ENCODE results near the gene KLF16. TPM values are rescaled to one million over a fixed set of nuclear protein-coding genes. Genes with fewer than 3 reads are reported as not detected.

KLF16 gene
- total RNA-seq, 1 experiment from 2014 or later, result 64.0 TPM

DNA sequence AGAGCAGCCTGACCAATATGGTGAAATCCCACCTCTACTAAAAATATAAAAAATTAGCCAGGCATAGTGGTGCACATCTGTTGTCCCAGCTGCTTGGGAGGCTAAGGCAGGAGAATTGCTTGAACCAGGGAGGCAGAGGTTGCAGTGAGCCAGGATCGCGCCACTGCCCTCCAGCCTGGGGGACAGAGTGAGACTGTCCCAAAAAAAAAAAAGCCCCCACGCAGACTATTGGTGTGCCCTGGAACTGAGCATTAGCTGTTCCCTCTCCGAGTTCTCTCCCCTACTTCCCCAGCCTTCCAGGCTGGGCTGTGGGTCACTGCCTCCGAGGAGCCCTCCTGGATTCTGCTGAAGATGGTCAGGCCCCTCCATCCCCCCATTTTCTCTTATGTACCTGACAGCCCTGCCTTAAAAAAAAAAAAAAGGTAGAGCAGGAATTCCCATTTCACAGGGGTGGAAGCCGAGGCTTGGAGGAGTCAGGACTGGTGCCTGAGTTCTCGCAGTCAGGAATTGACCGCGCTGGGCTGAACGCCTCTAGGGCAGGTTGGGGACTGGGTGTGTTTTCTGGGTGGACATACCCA is 43.7 kb upstream of the KLF16 start:
- DNase-seq (ENCODE audit: low spot score) (no peak), ATAC-seq (no peak)
- POLR2A ChIA-PET, result interaction anchor here (0.8 kb wide), 1 partner anchor 68 kb away, joined by 3 read pairs; no protein-coding TSS in a partner anchor
- H3K36me3 Mint-ChIP-seq, result no peaks in the 10 kb centered on the region
- CTCF ChIA-PET, result no interaction called here
- H3K27me3 Mint-ChIP-seq (ENCODE audit: low read depth), result no peaks in the 10 kb centered on the region
- H3K27ac Mint-ChIP-seq, result no peak overlapping the region
- H3K4me3 Mint-ChIP-seq, result no peak overlapping the region
- H3K4me1 Mint-ChIP-seq, result peaks cover 17% of the 10 kb centered on the region
- TF ChIP-seq CREB1 (CRISPR knock-in tag; IDR thresholded peaks at IDR 0.05), result no peak
- TF ChIP-seq PREB (CRISPR knock-in tag; IDR thresholded peaks at IDR 0.05; ENCODE audit: borderline replicate concordance), result no peak
- TF ChIP-seq FOXP1 (CRISPR knock-in tag; IDR thresholded peaks at IDR 0.05; ENCODE audit: borderline replicate concordance), result no peak
- TF ChIP-seq ZNF317 (CRISPR knock-in tag; IDR thresholded peaks at IDR 0.05; ENCODE audit: borderline replicate concordance, low read depth), result no peak
- TF ChIP-seq, protein P1, sequence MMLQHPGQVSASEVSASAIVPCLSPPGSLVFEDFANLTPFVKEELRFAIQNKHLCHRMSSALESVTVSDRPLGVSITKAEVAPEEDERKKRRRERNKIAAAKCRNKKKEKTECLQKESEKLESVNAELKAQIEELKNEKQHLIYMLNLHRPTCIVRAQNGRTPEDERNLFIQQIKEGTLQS (CRISPR knock-in tag; conservative IDR thresholded peaks at IDR 0.05), result no peak
- no peak for TF ChIP-seq HMGA2 (CRISPR knock-in tag; IDR thresholded peaks at IDR 0.05)
- no peak for TF ChIP-seq FOXK1 (CRISPR knock-in tag; IDR thresholded peaks at IDR 0.05)
- no peaks in the 10 kb centered on the region for H3K9me3 Mint-ChIP-seq

GRCh38 chr19:1905863-1906375 is 42.5 kb upstream of the KLF16 start:
- no peak for ATAC-seq
- TF ChIP-seq ZNF416 (CRISPR knock-in tag; IDR thresholded peaks at IDR 0.05) (0 out of 2 replicates have a peak, but pooled peaks have one; percentile 8), ATF6 (CRISPR knock-in tag; IDR thresholded peaks at IDR 0.05) (no peak)
- ChIA-PET CTCF (interaction anchor here (0.6 to 1.0 kb wide), 7 partner anchors 22 to 257 kb away, joined by 3 to 4 read pairs (median 3); no protein-coding TSS in a partner anchor), POLR2A (interaction anchor here (1.1 kb wide), 1 partner anchor 30 kb away, joined by 3 read pairs; no protein-coding TSS in a partner anchor)
- peak overlapping the region; percentile 70 for H3K27ac Mint-ChIP-seq
- no peaks in the 10 kb centered on the region for H3K36me3 Mint-ChIP-seq
- no peaks in the 10 kb centered on the region for H3K27me3 Mint-ChIP-seq (ENCODE audit: low read depth)
- H3K9me3 Mint-ChIP-seq, result no peaks in the 10 kb centered on the region
- peak overlapping the region; percentile 80 for H3K4me3 Mint-ChIP-seq
- H3K4me1 Mint-ChIP-seq, result peaks cover 17% of the 10 kb centered on the region
- no peak for DNase-seq (ENCODE audit: low spot score)

DNA sequence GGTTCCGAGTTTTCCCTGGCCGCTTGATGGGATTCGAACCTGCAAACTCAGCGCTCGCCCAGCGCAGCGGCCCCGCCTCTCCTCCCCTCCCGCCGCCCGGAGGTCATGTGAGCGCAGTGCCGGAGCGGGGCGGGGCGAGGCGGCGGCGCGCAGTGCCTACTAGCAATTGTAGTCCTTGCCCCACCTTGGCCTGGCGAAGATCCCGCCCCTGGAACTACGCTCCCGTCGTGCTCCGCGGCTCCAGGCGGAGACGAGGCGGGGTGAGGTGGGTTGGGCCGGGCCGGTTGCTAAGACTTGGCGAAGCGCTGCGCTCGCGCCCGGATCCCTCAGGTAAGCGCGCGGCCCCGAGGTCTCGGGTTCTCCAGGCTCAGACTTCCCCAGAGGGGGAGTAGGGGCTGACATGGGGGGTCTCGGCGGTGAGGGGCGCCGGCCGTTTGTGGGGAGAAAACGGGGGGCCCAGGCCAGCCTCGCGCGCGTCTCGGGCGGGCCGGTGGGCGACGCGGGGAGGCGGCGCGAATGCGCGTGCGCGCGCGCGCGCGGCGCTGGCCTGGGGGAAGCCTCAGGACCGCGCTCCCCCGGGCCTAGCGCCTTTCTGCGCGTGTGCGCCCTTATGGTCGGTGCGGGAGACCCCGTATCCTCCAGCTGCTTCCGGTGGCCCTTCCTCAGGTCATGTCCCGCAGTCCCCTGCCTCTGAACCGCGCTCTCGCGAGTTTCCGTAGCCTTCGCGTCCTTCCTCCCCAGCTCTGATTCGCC is 41.9 kb upstream of the KLF16 start, which contains the start of the genes ADAT3 and SCAMP4:
Gene ADAT3, plus strand, starts transcription at position 290 of the 753 bp plus-strand sequence. CDS start 6,649 bp downstream, outside the sequence.
Gene SCAMP4, plus strand, starts transcription at position 290 of the 753 bp plus-strand sequence. CDS start 9,621 bp downstream, outside the sequence.
- ChIA-PET CTCF (interaction anchor here (0.6 to 2.2 kb wide), 12 partner anchors 23 to 258 kb away, joined by 3 to 11 read pairs (median 4); no protein-coding TSS in a partner anchor), POLR2A (interaction anchor here (0.7 to 1.4 kb wide), 4 partner anchors 10 to 137 kb away, joined by 3 read pairs; no protein-coding TSS in a partner anchor)
- H3K4me3 Mint-ChIP-seq, result peak within 1 kb of the TSS; percentile 80
- peak within 1 kb of the TSS; percentile 95 for H3K27ac Mint-ChIP-seq
- peak; percentile 96 for ATAC-seq
- H3K4me1 Mint-ChIP-seq, result peaks cover 17% of the 10 kb centered on the region
- peak; percentile 100 for DNase-seq (ENCODE audit: low spot score)
- no peaks in the 10 kb centered on the region for H3K27me3 Mint-ChIP-seq (ENCODE audit: low read depth)
- H3K9me3 Mint-ChIP-seq, result no peaks in the 10 kb centered on the region
- H3K36me3 Mint-ChIP-seq, result no peaks in the 10 kb centered on the region
- TF ChIP-seq, protein P2, sequence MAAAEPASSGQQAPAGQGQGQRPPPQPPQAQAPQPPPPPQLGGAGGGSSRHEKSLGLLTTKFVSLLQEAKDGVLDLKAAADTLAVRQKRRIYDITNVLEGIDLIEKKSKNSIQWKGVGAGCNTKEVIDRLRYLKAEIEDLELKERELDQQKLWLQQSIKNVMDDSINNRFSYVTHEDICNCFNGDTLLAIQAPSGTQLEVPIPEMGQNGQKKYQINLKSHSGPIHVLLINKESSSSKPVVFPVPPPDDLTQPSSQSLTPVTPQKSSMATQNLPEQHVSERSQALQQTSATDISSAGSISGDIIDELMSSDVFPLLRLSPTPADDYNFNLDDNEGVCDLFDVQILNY (CRISPR knock-in tag; IDR thresholded peaks at IDR 0.05), result peak; percentile 91; the same call in 1 of the 2 replicates
- TF ChIP-seq ZSCAN18 (CRISPR knock-in tag; IDR thresholded peaks at IDR 0.05) (no peak), JUN (CRISPR knock-in tag; IDR thresholded peaks at IDR 0.05) (no peak), ZNF121 (CRISPR knock-in tag; IDR thresholded peaks at IDR 0.05) (no peak), SMAD3 (CRISPR knock-in tag; IDR thresholded peaks at IDR 0.05; ENCODE audit: borderline replicate concordance) (no peak), ZNF416 (CRISPR knock-in tag; IDR thresholded peaks at IDR 0.05) (no peak), TP53 (CRISPR knock-in tag; IDR thresholded peaks at IDR 0.05) (no peak), EMX1 (CRISPR knock-in tag; IDR thresholded peaks at IDR 0.05) (no peak; the same call in 1 of the 2 replicates), ZNF671 (CRISPR knock-in tag; IDR thresholded peaks at IDR 0.05) (no peak), ERG (CRISPR knock-in tag; IDR thresholded peaks at IDR 0.05) (no peak)
- TF ChIP-seq, protein P3, sequence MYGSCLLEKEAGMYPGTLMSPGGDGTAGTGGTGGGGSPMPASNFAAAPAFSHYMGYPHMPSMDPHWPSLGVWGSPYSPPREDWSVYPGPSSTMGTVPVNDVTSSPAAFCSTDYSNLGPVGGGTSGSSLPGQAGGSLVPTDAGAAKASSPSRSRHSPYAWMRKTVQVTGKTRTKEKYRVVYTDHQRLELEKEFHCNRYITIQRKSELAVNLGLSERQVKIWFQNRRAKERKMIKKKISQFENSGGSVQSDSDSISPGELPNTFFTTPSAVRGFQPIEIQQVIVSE (CRISPR knock-in tag; IDR thresholded peaks at IDR 0.05; ENCODE audit: borderline replicate concordance), result no peak
- TF ChIP-seq, protein P4, sequence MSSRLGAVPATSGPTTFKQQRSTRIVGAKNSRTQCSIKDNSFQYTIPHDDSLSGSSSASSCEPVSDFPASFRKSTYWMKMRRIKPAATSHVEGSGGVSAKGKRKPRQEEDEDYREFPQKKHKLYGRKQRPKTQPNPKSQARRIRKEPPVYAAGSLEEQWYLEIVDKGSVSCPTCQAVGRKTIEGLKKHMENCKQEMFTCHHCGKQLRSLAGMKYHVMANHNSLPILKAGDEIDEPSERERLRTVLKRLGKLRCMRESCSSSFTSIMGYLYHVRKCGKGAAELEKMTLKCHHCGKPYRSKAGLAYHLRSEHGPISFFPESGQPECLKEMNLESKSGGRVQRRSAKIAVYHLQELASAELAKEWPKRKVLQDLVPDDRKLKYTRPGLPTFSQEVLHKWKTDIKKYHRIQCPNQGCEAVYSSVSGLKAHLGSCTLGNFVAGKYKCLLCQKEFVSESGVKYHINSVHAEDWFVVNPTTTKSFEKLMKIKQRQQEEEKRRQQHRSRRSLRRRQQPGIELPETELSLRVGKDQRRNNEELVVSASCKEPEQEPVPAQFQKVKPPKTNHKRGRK (CRISPR knock-in tag; IDR thresholded peaks at IDR 0.05; ENCODE audit: borderline replicate concordance), result no peak

Data from WTC11 (cell line).